PC-3 (cell line): ENCODE data around the gene ZNF564. TPM values are rescaled to one million over a fixed set of nuclear protein-coding genes. Genes with fewer than 3 reads are reported as not detected.
A peak's percentile ranks its signal among the peaks of the same experiment; 100 is the strongest.

Source experiments
- ATAC-seq: fragments of 200-7000 bp; cut with Tn5 transposase; 2 replicates; pipeline ENCODE4 v1.9.1; 2020; ENCODE audit warnings: mild to moderate bottlenecking, moderate library complexity
- BruUV-seq: library from RNA; stranded (reverse); fragments of 400-500 nt; replicated peaks from 2 replicates; lab custom pipeline; 2021; lab: Mats Ljungman, UMichigan
- CTCF ChIA-PET: fragments of 300-600 bp; sonication (Branson Sonifier 250); formaldehyde crosslinking; loops from one replicate; lab custom pipeline; 2022; ENCODE audit warnings: antibody characterized with exemption; lab: Charles Lee
- POLR2A ChIA-PET: fragments of 300-600 bp; sonication (Branson Sonifier 250); formaldehyde crosslinking; loops from one replicate; lab custom pipeline; 2022; ENCODE audit warnings: antibody characterized with exemption; ENCODE audit not compliant: unreplicated experiment; lab: Charles Lee
- DNase-seq: peaks from one replicate; pipeline ENCODE4 v3.0.0-alpha.2; 2015
- H2AFZ ChIP-seq: fragments of 300-600 bp; sonication (generic); 2 replicates; pipeline ENCODE4 v1.6.0; 2016; ENCODE audit warnings: antibody characterized with exemption, low read length
- H3F3A ChIP-seq: fragments of 300-600 bp; sonication (generic); one replicate; pipeline ENCODE4 v1.6.0; 2017; ENCODE audit warnings: antibody characterized with exemption, low read length, control low read depth, mild to moderate bottlenecking; ENCODE audit not compliant: unreplicated experiment
- H3K27ac ChIP-seq: fragments of 300-600 bp; sonication (generic); 2 replicates; pipeline ENCODE4 v1.5.1; 2016; ENCODE audit warnings: mild to moderate bottlenecking, low read length
- H3K27me3 ChIP-seq: fragments of 300-600 bp; sonication (generic); 2 replicates; pipeline ENCODE4 v1.6.1; 2016; ENCODE audit warnings: low read length, mixed read lengths
- H3K36me3 ChIP-seq: fragments of 300-600 bp; sonication (generic); 2 replicates; pipeline ENCODE4 v1.6.1; 2016; ENCODE audit warnings: low read depth, mixed run types, low read length, mixed read lengths
- H3K4me1 ChIP-seq: fragments of 300-600 bp; sonication (generic); 2 replicates; pipeline ENCODE4 v1.5.1; 2016; ENCODE audit warnings: low read length; ENCODE audit not compliant: insufficient read depth
- H3K4me2 ChIP-seq: fragments of 300-600 bp; sonication (generic); 2 replicates; pipeline ENCODE4 v1.6.0; 2016; ENCODE audit warnings: low read length
- H3K4me3 ChIP-seq: fragments of 300-600 bp; sonication (generic); 2 replicates; pipeline ENCODE4 v1.5.1; 2016; ENCODE audit warnings: mild to moderate bottlenecking, low read length, mixed read lengths
- H3K79me2 ChIP-seq: fragments of 300-600 bp; sonication (generic); 2 replicates; pipeline ENCODE4 v1.6.1; 2017; ENCODE audit warnings: low read length, mixed read lengths
- H3K9ac ChIP-seq: fragments of 300-600 bp; sonication (generic); 2 replicates; pipeline ENCODE4 v1.6.0; 2016; ENCODE audit warnings: mild to moderate bottlenecking, low read length
- H3K9me2 ChIP-seq: fragments of 300-600 bp; sonication (generic); replicated peaks from 2 replicates; pipeline ENCODE4 v1.6.1; 2016; ENCODE audit warnings: mixed run types, low read length, mixed read lengths
- H3K9me3 ChIP-seq: fragments of 300-600 bp; sonication (generic); 2 replicates; pipeline ENCODE4 v1.6.1; 2016; ENCODE audit warnings: low read length, mixed read lengths
- H4K20me1 ChIP-seq: fragments of 300-600 bp; sonication (generic); 2 replicates; pipeline ENCODE4 v1.6.1; 2016; ENCODE audit warnings: low read length, mixed read lengths
- CTCF ChIP-seq: fragments of 300-600 bp; sonication (generic); conservative IDR thresholded peaks from 2 replicates; pipeline ENCODE4 v1.5.1; 2017; ENCODE audit warnings: antibody characterized with exemption, low read depth, mild to moderate bottlenecking, low read length
- EZH2 ChIP-seq: fragments of 300-600 bp; sonication (generic); IDR thresholded peaks from one replicate; pipeline ENCODE4 v1.6.1; 2017; ENCODE audit warnings: antibody characterized with exemption, mild to moderate bottlenecking, low read length; ENCODE audit not compliant: unreplicated experiment
- EZH2phosphoT487 ChIP-seq: fragments of 300-600 bp; sonication (generic); IDR thresholded peaks from 2 replicates; pipeline ENCODE4 v1.6.1; 2018; ENCODE audit warnings: mild to moderate bottlenecking, antibody characterized with exemption, low read length, borderline replicate concordance
- intact Hi-C: fragments of 100-400 bp; cut with micrococcal nuclease; formaldehyde crosslinking; loops from 2 replicates; pipeline ENCODE4 v1.9.0; 2023
- total RNA-seq: library from RNA; depleted of rRNA; stranded (reverse); fragments of >200 nt; gene quantifications from 2 replicates; pipeline ENCODE4 v1.2.3, GENCODE V29; 2014

Gene ZNF564
- total RNA-seq, 1 experiment from 2014 or later = 3.8 TPM

- H3K27me3 ChIP-seq = no peaks in the 10 kb centered on the region
- H3K27ac ChIP-seq = no peak overlapping the region
- H3K9me2 ChIP-seq = no peaks in the 10 kb centered on the region
- H2AFZ ChIP-seq = peak overlapping the region; percentile 99
- ChIA-PET POLR2A (interaction anchor here (1.2 kb wide), 1 partner anchor 119 kb away, joined by 6 read pairs; the partner anchor contains the start of gene ZNF442), CTCF (no interaction called here)
- H3K4me1 ChIP-seq = 0 out of 2 replicates have a peak, but pooled peaks cover 6% of the 10 kb centered on the region
- H3K4me2 ChIP-seq = peak overlapping the region; percentile 78
- H3K79me2 ChIP-seq = no peaks in the 10 kb centered on the region
- DNase-seq (no peak), ATAC-seq (peak; percentile 11)
- no peaks in the 10 kb centered on the region for H3F3A ChIP-seq
- no peaks in the 10 kb centered on the region for H3K36me3 ChIP-seq
- BruUV-seq = no TSS peak
- intact Hi-C loops = loop anchor here (2.0 kb wide), 1 partner anchor 43 kb away; the partner anchor contains the start of gene ZNF443
- H3K9me3 ChIP-seq = no peaks in the 10 kb centered on the region
- TF ChIP-seq CTCF (no peak), EZH2 (no peak), EZH2phosphoT487 (no peak)
- H3K4me3 ChIP-seq = peak overlapping the region; percentile 93
- H4K20me1 ChIP-seq = no peaks in the 10 kb centered on the region
- peak overlapping the region; percentile 58 for H3K9ac ChIP-seq
Measured at GRCh38 chr19:12484011-12484370, 67.3 kb downstream of the ZNF564 start.

GRCh38 chr19:12482509-12482886 is 68.8 kb downstream of the ZNF564 start:
- Histone ChIP-seq H3K27me3 (no peaks in the 10 kb centered on the region), H3K9me3 (0 out of 2 replicates have a peak, but pooled peaks cover 5% of the 10 kb centered on the region), H2AFZ (no peak overlapping the region), H4K20me1 (no peaks in the 10 kb centered on the region), H3K27ac (no peak overlapping the region), H3K9me2 (no peaks in the 10 kb centered on the region), H3K4me3 (no peak overlapping the region), H3K79me2 (no peaks in the 10 kb centered on the region), H3K9ac (no peak overlapping the region), H3K36me3 (no peaks in the 10 kb centered on the region), H3K4me1 (0 out of 2 replicates have a peak, but pooled peaks cover 6% of the 10 kb centered on the region), H3K4me2 (no peak overlapping the region), H3F3A (no peaks in the 10 kb centered on the region)
- intact Hi-C loops = no loop called here
- CTCF ChIA-PET = no interaction called here
- no TSS peak for BruUV-seq
- ATAC-seq (no peak), DNase-seq (no peak)
- no peak for TF ChIP-seq CTCF
- TF ChIP-seq EZH2 = no peak
- no peak for TF ChIP-seq EZH2phosphoT487
- POLR2A ChIA-PET = no interaction called here

- no peak overlapping the region for H3K27ac ChIP-seq
- 0 out of 2 replicates have a peak, but pooled peaks cover 6% of the 10 kb centered on the region for H3K4me1 ChIP-seq
- no peak overlapping the region for H3K4me3 ChIP-seq
- 0 out of 2 replicates have a peak, but pooled peaks cover 5% of the 10 kb centered on the region for H3K9me3 ChIP-seq
- intact Hi-C loops = no loop called here
- POLR2A ChIA-PET = no interaction called here
- H3F3A ChIP-seq = no peaks in the 10 kb centered on the region
- no peak overlapping the region for H3K9ac ChIP-seq
- H3K36me3 ChIP-seq = no peaks in the 10 kb centered on the region
- H3K27me3 ChIP-seq = no peaks in the 10 kb centered on the region
- no peaks in the 10 kb centered on the region for H3K79me2 ChIP-seq
- CTCF ChIA-PET = no interaction called here
- H3K9me2 ChIP-seq = no peaks in the 10 kb centered on the region
- H3K4me2 ChIP-seq = no peak overlapping the region
- TF ChIP-seq CTCF (no peak), EZH2 (no peak), EZH2phosphoT487 (no peak)
- ATAC-seq = no peak
- H4K20me1 ChIP-seq = no peaks in the 10 kb centered on the region
- H2AFZ ChIP-seq = no peak overlapping the region
- no peak for DNase-seq
- BruUV-seq = no TSS peak
Measured at GRCh38 chr19:12481781-12482508, 69.3 kb downstream of the ZNF564 start.
